ENCODE results near the gene SNORC.
"Not testable (repeated sequence)": the region's sequence is repeated elsewhere in the genome, so short reads cannot be mapped to it uniquely, and the experiment has no call there.

The SNORC gene

DNA sequence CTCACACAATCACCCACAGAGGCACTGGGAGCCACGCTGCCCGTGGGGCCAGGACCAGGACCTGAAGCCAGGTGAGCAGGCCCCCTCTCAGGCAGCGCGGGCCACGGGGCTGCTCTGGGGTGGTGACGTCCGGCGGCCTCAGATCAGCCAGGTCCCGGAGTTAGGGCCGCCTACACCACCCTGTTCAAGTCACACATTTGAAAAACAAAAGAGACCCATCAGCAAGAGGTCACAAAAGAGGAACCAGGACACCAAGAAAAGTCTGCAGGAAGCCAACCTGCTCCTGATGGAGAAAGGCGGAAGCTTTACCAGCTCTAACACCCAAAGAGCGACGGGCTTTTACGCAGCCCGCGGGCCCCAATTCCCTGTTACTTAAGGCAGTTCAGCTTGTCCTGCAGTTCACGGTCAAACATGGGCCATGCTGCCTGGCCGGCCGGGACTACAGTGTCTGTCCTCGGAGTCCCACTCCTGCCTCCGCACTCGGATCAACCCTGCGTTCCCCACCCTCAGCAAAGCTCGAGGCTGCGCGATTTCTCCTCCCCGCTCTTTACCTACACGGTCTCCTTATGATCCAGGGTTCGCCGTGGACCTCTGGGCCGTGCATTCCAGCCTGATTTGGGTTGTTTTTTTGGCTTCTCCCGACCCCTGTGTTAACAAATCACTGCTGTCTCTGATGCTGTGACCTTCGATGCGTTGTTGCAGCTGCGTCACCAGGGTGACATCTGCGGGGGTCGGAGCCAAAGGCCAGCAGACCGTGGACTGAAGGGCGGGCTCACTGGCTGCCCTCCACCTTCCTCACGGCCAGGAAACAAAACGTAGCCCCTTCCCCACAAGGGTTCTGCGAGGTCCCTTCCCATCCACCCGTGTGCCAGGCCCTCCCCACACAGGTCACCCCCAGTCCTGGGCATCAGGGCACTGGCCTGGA is 31.0 kb downstream of the SNORC start:
- TF ChIP-seq, protein P1, sequence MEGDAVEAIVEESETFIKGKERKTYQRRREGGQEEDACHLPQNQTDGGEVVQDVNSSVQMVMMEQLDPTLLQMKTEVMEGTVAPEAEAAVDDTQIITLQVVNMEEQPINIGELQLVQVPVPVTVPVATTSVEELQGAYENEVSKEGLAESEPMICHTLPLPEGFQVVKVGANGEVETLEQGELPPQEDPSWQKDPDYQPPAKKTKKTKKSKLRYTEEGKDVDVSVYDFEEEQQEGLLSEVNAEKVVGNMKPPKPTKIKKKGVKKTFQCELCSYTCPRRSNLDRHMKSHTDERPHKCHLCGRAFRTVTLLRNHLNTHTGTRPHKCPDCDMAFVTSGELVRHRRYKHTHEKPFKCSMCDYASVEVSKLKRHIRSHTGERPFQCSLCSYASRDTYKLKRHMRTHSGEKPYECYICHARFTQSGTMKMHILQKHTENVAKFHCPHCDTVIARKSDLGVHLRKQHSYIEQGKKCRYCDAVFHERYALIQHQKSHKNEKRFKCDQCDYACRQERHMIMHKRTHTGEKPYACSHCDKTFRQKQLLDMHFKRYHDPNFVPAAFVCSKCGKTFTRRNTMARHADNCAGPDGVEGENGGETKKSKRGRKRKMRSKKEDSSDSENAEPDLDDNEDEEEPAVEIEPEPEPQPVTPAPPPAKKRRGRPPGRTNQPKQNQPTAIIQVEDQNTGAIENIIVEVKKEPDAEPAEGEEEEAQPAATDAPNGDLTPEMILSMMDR (conservative IDR thresholded peaks at IDR 0.05; ENCODE audit: low read depth, low read length), result no peak
- no peak overlapping the region for H3K4me3 ChIP-seq (ENCODE audit: low read depth, low read length)
- no peak for DNase-seq (ENCODE audit: low read depth)

DNA sequence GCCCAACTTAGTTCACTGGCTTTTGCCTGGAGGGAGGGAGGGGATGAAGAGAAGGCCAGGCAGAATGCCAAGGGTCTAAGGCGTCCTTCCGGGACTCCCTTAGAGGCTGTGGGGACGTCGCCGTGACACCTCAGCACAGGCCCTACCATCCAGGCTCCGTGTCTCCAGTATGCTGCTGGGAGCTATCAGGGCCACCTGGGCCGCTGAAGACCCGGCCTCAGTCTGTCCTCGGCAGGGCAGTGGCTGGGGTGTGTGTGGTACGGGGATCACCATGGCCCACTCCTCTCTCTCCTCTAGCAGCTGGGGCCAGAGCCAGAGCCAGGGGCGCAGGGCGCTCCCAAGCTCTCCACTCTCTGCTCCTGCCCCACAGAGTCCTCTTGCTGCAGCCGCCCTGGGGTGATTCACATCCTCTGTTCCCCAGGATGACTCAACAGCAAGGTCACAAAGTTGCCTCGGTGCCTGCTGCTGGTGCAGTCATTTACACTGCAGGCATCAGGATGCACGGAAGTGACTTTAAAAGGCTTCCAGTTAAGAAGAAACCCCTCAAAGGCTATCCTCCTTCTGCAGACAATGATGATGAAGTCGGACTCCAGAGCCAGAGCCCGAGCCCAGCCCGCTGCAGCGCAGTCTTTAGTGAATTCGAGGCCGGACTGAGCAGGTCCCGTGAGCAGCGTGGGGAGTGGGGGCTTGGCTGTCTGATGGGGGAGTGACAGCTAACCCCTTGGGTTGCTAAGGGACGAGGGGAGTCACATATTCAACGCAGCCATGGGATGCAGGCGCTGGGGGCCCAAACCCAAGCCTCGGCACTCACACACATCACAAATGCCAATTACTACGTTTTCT is 31.9 kb downstream of the SNORC start:
- TF ChIP-seq, protein P1 (conservative IDR thresholded peaks at IDR 0.05; ENCODE audit: low read depth, low read length), result no peak
- peak; percentile 90 for DNase-seq (ENCODE audit: low read depth)

DNA sequence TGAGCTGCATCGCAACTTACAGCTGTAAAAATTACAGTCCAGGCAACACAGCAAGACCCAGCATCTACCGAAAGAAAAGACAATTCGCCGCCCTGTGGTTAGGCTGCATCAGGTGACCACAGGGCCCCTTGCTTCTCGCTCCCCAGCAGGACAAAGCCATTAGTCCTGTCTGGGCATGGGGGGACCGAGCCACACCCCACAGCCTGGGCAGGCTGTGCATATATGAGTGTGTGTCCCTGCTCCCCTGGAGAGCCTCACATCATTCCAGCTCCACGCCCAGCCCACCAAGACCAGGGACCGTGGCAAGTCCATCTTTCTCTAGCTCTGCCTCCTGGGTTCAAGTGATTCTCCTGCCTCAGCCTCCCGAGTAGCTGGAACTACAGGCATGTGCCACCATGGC is 33.9 kb downstream of the SNORC start:
- TF ChIP-seq, protein P1 (conservative IDR thresholded peaks at IDR 0.05; ENCODE audit: low read depth, low read length), result no peak
- H3K4me3 ChIP-seq (ENCODE audit: low read depth, low read length), result no peak overlapping the region
- DNase-seq (ENCODE audit: low read depth), result no peak

More for the DNA sequence above, 31.9 kb downstream of the SNORC start:
- H3K4me3 ChIP-seq (ENCODE audit: low read depth, low read length), result no peak overlapping the region

DNA sequence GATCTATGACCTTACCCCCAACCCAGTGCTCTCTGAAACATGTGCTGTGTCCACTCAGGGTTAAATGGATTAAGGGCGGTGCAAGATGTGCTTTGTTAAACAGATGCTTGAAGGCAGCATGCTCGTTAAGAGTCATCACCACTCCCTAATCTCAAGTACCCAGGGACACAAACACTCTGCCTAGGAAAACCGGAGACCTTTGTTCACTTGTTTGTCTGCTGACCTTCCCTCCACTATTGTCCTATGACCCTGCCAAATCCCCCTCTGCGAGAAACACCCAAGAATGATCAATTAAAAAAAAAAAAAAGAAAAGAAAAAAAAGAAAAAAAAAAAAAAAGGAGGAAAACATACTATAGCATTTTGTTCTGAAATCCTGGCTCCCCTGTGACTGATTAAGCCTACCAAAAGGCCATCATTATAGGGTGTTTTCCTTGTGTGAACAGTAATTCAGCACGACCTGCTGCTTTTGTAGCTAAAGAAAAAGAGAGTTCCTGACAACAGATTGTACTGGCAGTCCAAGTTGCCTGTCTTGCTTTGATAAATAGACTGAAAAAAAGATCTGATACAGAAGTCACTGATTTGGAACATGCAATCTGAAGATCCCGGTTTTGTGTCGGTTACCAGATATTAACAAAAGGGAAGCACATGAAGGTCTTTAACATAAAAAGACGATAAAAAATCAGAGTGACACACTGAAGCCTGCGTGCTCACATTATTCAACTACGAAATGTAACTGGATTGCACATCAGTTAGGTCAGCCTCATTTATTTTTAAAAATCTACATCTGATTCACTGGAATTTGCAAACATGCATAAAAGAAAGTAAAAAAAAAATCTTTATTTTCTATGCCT is 37.0 kb downstream of the SNORC start:
- H3K4me3 ChIP-seq (ENCODE audit: low read depth, low read length); DNase-seq (ENCODE audit: low read depth): not testable (repeated sequence)

DNA sequence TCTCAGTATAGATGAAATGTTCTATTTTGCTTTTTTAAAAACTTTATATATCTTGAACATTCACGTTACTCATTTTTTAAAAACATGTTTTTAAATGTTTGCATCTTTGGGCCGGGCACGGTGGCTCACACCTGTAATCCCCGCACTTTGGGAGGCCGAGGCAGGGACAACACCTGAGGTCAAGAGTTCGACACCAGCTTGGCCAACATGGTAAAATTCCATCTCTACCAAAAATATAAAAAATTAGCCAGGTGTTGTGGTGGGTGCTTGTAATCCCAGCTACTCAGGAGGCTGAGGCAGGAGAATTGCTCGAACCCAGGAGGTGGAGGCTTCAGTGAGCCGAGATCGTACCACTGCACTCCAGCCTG is 37.6 kb downstream of the SNORC start:
- H3K4me3 ChIP-seq (ENCODE audit: low read depth, low read length); DNase-seq (ENCODE audit: low read depth): not testable (repeated sequence)

DNA sequence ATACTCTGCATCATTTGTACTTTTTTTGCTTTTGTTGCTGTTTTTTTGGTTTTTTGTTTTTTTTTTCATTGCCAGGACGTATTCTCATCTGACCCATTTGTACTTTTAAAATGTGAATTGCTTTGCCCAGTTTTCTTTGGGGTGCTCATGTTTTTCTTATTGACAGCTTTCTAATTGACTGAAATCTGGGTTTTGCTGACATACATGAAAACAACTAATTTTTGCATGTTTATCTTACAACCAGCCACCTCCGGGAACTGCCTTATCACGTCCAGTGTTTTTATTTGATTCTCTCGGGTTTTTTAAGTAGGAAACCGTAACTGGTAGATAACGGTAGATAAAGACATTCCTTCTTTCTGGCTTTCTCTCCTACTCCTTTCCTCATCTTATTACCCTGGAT is 38.6 kb downstream of the SNORC start:
- DNase-seq (ENCODE audit: low read depth), result no peak
- H3K4me3 ChIP-seq (ENCODE audit: low read depth, low read length), result no peak overlapping the region
- TF ChIP-seq, protein P1 (conservative IDR thresholded peaks at IDR 0.05; ENCODE audit: low read depth, low read length), result no peak

DNA sequence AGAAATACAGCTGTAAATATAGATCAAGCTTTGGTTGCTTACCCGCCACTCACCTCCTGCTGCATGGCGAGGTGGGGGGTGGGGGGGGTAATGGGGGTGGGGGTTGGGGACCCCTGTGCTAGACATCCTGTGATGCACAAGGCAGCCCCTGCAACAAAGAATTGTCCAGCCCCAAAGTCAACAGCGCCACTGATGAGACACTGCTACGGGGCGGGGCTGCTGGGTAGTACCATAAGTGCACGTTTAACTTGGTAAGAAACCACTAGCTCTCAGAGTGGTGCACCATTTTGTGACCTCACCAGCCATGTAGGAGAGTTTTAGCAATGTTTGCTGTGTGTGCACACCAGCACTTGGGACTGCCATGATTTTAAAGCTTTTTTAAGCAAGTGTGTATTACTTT is 40.3 kb downstream of the SNORC start:
- TF ChIP-seq, protein P1 (conservative IDR thresholded peaks at IDR 0.05; ENCODE audit: low read depth, low read length), result no peak
- H3K4me3 ChIP-seq (ENCODE audit: low read depth, low read length), result no peak overlapping the region
- DNase-seq (ENCODE audit: low read depth), result no peak

Measured in choroid plexus epithelial cell (primary cell).